ENCODE results near the gene ACSL5. TPM values are rescaled to one million over a fixed set of nuclear protein-coding genes. Genes with fewer than 3 reads are reported as not detected.

The ACSL5 gene
- total and polyA plus RNA-seq, 2 of the 8 experiments (the other 6 are each of a cell fraction or from before 2014, with no cell fraction given) = not detected

- Histone ChIP-seq H3K4me3 (ENCODE audit: extremely low read depth in 1 of 4, insufficient read depth in 2 of 4, low read depth in 3 of 4, low read length in 4 of 4) (no peak overlapping the region), H2AK5ac (ENCODE audit: low read depth, low read length) (no peak overlapping the region), H3K27ac (ENCODE audit: low read depth, low read length) (no peak overlapping the region), H3K27me3 (replicated peaks in 1 of 4; ENCODE audit: control insufficient read depth in 3 of 4, extremely low read depth in 1 of 4, insufficient read depth in 3 of 4, low read length in 3 of 4) (no peaks in the 10 kb centered on the region), H3K79me2 (ENCODE audit: control insufficient read depth in 1 of 2, insufficient read depth in 2 of 2, low read length in 2 of 2) (no peaks in the 10 kb centered on the region), H2BK120ac (replicated peaks; ENCODE audit: low read depth, low read length) (no peak overlapping the region), H2BK12ac (ENCODE audit: low read depth, low read length) (no peak overlapping the region), H4K91ac (replicated peaks; ENCODE audit: insufficient read length, low read length) (no peak overlapping the region), H2BK15ac (ENCODE audit: low read length) (no peak overlapping the region), H4K8ac (ENCODE audit: extremely low read depth, insufficient read depth, low read length) (no peak overlapping the region), H3K14ac (ENCODE audit: insufficient read length) (no peak overlapping the region), H3K18ac (ENCODE audit: extremely low read depth, low read length) (no peak overlapping the region), H3K23ac (ENCODE audit: insufficient read length) (no peak overlapping the region), H3K4ac (replicated peaks; ENCODE audit: insufficient read length, low read depth, low read length) (no peak overlapping the region), H3K4me1 (replicated peaks in 1 of 4; ENCODE audit: control insufficient read depth in 3 of 4, insufficient read depth in 4 of 4, low read length in 3 of 4) (no peaks in the 10 kb centered on the region), H3K79me1 (ENCODE audit: low read depth, low read length) (no peaks in the 10 kb centered on the region), H2BK5ac (ENCODE audit: low read depth, low read length) (no peak overlapping the region), H3K9me3 (ENCODE audit: insufficient read depth in 2 of 2, low read depth in 1 of 2, low read length in 1 of 2) (no peaks in the 10 kb centered on the region), H3K23me2 (ENCODE audit: low read depth, low read length) (no peaks in the 10 kb centered on the region), H3K4me2 (ENCODE audit: insufficient read depth in 1 of 2, low read depth in 2 of 2, low read length in 2 of 2) (no peak overlapping the region), H3K36me3 (ENCODE audit: control insufficient read depth in 2 of 4, insufficient read depth in 4 of 4, low read length in 3 of 4) (no peaks in the 10 kb centered on the region), H4K20me1 (replicated peaks in 1 of 2; ENCODE audit: control insufficient read depth in 1 of 2, insufficient read depth in 2 of 2, low read length in 2 of 2) (no peaks in the 10 kb centered on the region), H4K5ac (ENCODE audit: insufficient read length, low read depth, low read length) (no peak overlapping the region), H3K9ac (replicated peaks in 1 of 4; ENCODE audit: extremely low read depth in 1 of 4, low read depth in 3 of 4, low read length in 3 of 4) (no peak overlapping the region), H2BK20ac (ENCODE audit: low read length) (no peak overlapping the region), H2AFZ (ENCODE audit: low read length) (no peak overlapping the region), H3K56ac (replicated peaks; ENCODE audit: insufficient read length, low read depth, low read length) (no peak overlapping the region)
- POLR2A ChIA-PET (ENCODE audit: partially characterized antibody) = interaction anchor here (1.2 kb wide), 1 partner anchor 8 kb away, joined by 3 read pairs; no protein-coding TSS in a partner anchor
- 84% methylated on average over 9 of the region's 9 CpGs; no CpG with 5 or more reads in 1 of the 2 experiments for WGBS, 2 experiments (ENCODE audit: extremely low coverage in 1 of 2, insufficient coverage in 1 of 2, insufficient read length in 1 of 2, insufficient replicate concordance in 2 of 2, low coverage in 1 of 2, low lambda C conversion rate in 2 of 2, missing lambda C conversion rate in 1 of 2)
- FAIRE-seq (no peak), DNase-seq (ENCODE audit: low read depth in 1 of 2, low spot score in 2 of 2) (no peak)
- CTCF ChIA-PET (ENCODE audit: partially characterized antibody) = no interaction called here
- TF ChIP-seq TCF12 (IDR thresholded peaks at IDR 0.05; ENCODE audit: low read depth, low read length) (no peak), CBX8 (IDR thresholded peaks at IDR 0.05; ENCODE audit: borderline replicate concordance, low read depth, low read length) (no peak), SIRT6 (IDR thresholded peaks at IDR 0.05; ENCODE audit: low read length) (no peak), TBP (IDR thresholded peaks at IDR 0.05; ENCODE audit: low read depth, low read length) (no peak), EP300 (IDR thresholded peaks at IDR 0.05; ENCODE audit: borderline replicate concordance in 1 of 2, low read depth in 2 of 2, low read length in 2 of 2) (no peak), SRF (IDR thresholded peaks at IDR 0.05; ENCODE audit: low read depth, low read length) (no peak), CTBP2 (IDR thresholded peaks at IDR 0.05; ENCODE audit: borderline replicate concordance, insufficient read depth, insufficient read length, low read length) (no peak), TAF1 (IDR thresholded peaks at IDR 0.05; ENCODE audit: low read depth, low read length) (no peak), CTCF (IDR thresholded peaks at IDR 0.05; ENCODE audit: control extremely low read depth in 1 of 3, insufficient read depth in 1 of 3, low read depth in 1 of 3, low read length in 3 of 3) (no peak)
Observed at GRCh38 chr10:112382515-112383235, 8.8 kb downstream of the ACSL5 start.
